Nephron (organoid): ENCODE measurements around the gene GPR108.

Source experiments
- H3K27ac Mint-ChIP-seq, 3 experiments: 2 replicates each; pipeline ENCODE4 v1.8.0; 2020; ENCODE audit warnings: mixed read lengths in 3 of 3, mild to moderate bottlenecking in 2 of 3, moderate library complexity in 1 of 3
- H3K27me3 Mint-ChIP-seq: 2 replicates; pipeline ENCODE4 v1.8.0; 2021; ENCODE audit warnings: low read depth, mild to moderate bottlenecking, moderate library complexity, mixed read lengths
- H3K36me3 Mint-ChIP-seq: 2 replicates; pipeline ENCODE4 v1.8.0; 2020; ENCODE audit warnings: low read depth, mixed read lengths
- H3K4me1 Mint-ChIP-seq: 2 replicates; pipeline ENCODE4 v1.8.0; 2020; ENCODE audit warnings: mixed read lengths
- H3K4me3 Mint-ChIP-seq, 3 experiments: 2 replicates each; pipeline ENCODE4 v1.8.0; 2020; ENCODE audit warnings: mild to moderate bottlenecking in 3 of 3, mixed read lengths in 3 of 3, moderate library complexity in 2 of 3
- H3K9me3 Mint-ChIP-seq: 2 replicates; pipeline ENCODE4 v1.8.0; 2020; ENCODE audit warnings: mixed read lengths
- CTCF ChIP-seq, 3 experiments: fragments of 200-600 bp; sonication (generic); IDR thresholded peaks; one replicate each; pipeline ENCODE4 v1.5.0; 2021; ENCODE audit warnings: antibody characterized with exemption in 3 of 3; ENCODE audit not compliant: unreplicated experiment in 3 of 3

GPR108 gene

GRCh38 chr19:6690160-6690885 is 47.1 kb downstream of the GPR108 start:
- peaks cover 5% of the 10 kb centered on the region for H3K27me3 Mint-ChIP-seq
- no peak overlapping the region for H3K27ac Mint-ChIP-seq
- H3K4me1 Mint-ChIP-seq = no peaks in the 10 kb centered on the region
- TF ChIP-seq CTCF (IDR thresholded peaks at IDR 0.05; ENCODE audit: unreplicated experiment in 3 of 3) = no peak
- no peaks in the 10 kb centered on the region for H3K9me3 Mint-ChIP-seq
- H3K4me3 Mint-ChIP-seq = no peak overlapping the region
- H3K36me3 Mint-ChIP-seq = no peaks in the 10 kb centered on the region

GRCh38 chr19:6687114-6687513 is 50.3 kb downstream of the GPR108 start:
- Mint-ChIP-seq H3K4me3 (no peak overlapping the region), H3K36me3 (no peaks in the 10 kb centered on the region), H3K27ac (peak overlapping the region in 1 of 3 experiments; percentile 19), H3K9me3 (no peaks in the 10 kb centered on the region), H3K27me3 (peaks cover 6% of the 10 kb centered on the region), H3K4me1 (no peaks in the 10 kb centered on the region)
- no peak for TF ChIP-seq CTCF (IDR thresholded peaks at IDR 0.05; ENCODE audit: unreplicated experiment in 3 of 3)

GRCh38 chr19:6686628-6686975 is 50.8 kb downstream of the GPR108 start:
- Mint-ChIP-seq H3K4me3 (no peak overlapping the region), H3K27me3 (peaks cover 9% of the 10 kb centered on the region), H3K4me1 (no peaks in the 10 kb centered on the region), H3K27ac (peak overlapping the region in 1 of 3 experiments; percentile 19), H3K9me3 (no peaks in the 10 kb centered on the region), H3K36me3 (no peaks in the 10 kb centered on the region)
- no peak for TF ChIP-seq CTCF (IDR thresholded peaks at IDR 0.05; ENCODE audit: unreplicated experiment in 3 of 3)

- TF ChIP-seq CTCF (IDR thresholded peaks at IDR 0.05; ENCODE audit: unreplicated experiment in 3 of 3) = no peak
- peaks cover 9% of the 10 kb centered on the region for H3K27me3 Mint-ChIP-seq
- no peaks in the 10 kb centered on the region for H3K4me1 Mint-ChIP-seq
- H3K36me3 Mint-ChIP-seq = no peaks in the 10 kb centered on the region
- H3K4me3 Mint-ChIP-seq = no peak overlapping the region
- H3K9me3 Mint-ChIP-seq = no peaks in the 10 kb centered on the region
- no peak overlapping the region for H3K27ac Mint-ChIP-seq
Measured at GRCh38 chr19:6685962-6686627, 51.3 kb downstream of the GPR108 start.

- H3K4me1 Mint-ChIP-seq = no peaks in the 10 kb centered on the region
- no peak overlapping the region for H3K4me3 Mint-ChIP-seq
- no peak for TF ChIP-seq CTCF (IDR thresholded peaks at IDR 0.05; ENCODE audit: unreplicated experiment in 3 of 3)
- peaks cover 14% of the 10 kb centered on the region for H3K27me3 Mint-ChIP-seq
- H3K9me3 Mint-ChIP-seq = no peaks in the 10 kb centered on the region
- H3K36me3 Mint-ChIP-seq = no peaks in the 10 kb centered on the region
- no peak overlapping the region for H3K27ac Mint-ChIP-seq
Measured at GRCh38 chr19:6685482-6685881, 51.9 kb downstream of the GPR108 start.

GRCh38 chr19:6683971-6684370 is 53.4 kb downstream of the GPR108 start:
- H3K27me3 Mint-ChIP-seq = peaks cover 21% of the 10 kb centered on the region
- no peaks in the 10 kb centered on the region for H3K36me3 Mint-ChIP-seq
- H3K4me1 Mint-ChIP-seq = no peaks in the 10 kb centered on the region
- H3K9me3 Mint-ChIP-seq = peaks cover 6% of the 10 kb centered on the region
- no peak overlapping the region for H3K27ac Mint-ChIP-seq
- TF ChIP-seq CTCF (IDR thresholded peaks at IDR 0.05; ENCODE audit: unreplicated experiment in 3 of 3) = no peak
- H3K4me3 Mint-ChIP-seq = no peak overlapping the region
